Activated CD4-positive, alpha-beta T cell treated with anti-CD3 and anti-CD28 coated beads, Interleukin-2, amount 10 ng/mL, durations not matched to agents 24 days and 14 days (primary cell): ENCODE measurements around the gene ABCA8. TPM values are rescaled to one million over a fixed set of nuclear protein-coding genes. Genes with fewer than 3 reads are reported as not detected.
"Not testable (repeated sequence)": the region's sequence is repeated elsewhere in the genome, so short reads cannot be mapped to it uniquely, and the experiment has no call there.

ENCODE experiments used
- DNase-seq: peaks from one replicate; pipeline ENCODE4 v3.0.0; 2022
- H3K27ac Mint-ChIP-seq: one replicate; pipeline ENCODE4 v1.8.0; 2022; ENCODE audit warnings: mild to moderate bottlenecking, mixed read lengths
- H3K27me3 Mint-ChIP-seq: one replicate; pipeline ENCODE4 v1.8.0; 2022; ENCODE audit warnings: mixed read lengths
- H3K36me3 Mint-ChIP-seq: one replicate; pipeline ENCODE4 v1.8.0; 2022; ENCODE audit warnings: low read depth, mild to moderate bottlenecking, mixed read lengths
- H3K4me1 Mint-ChIP-seq: one replicate; pipeline ENCODE4 v1.8.0; 2021; ENCODE audit warnings: mixed read lengths
- H3K4me3 Mint-ChIP-seq: one replicate; pipeline ENCODE4 v1.8.0; 2022; ENCODE audit warnings: mild to moderate bottlenecking, moderate library complexity, mixed read lengths
- H3K9me3 Mint-ChIP-seq: one replicate; pipeline ENCODE4 v1.8.0; 2021; ENCODE audit warnings: mixed read lengths
- intact Hi-C: fragments of 100-400 bp; cut with micrococcal nuclease; formaldehyde crosslinking; loops from one replicate; pipeline ENCODE4 v1.15.1; 2023
- total RNA-seq: library from RNA; stranded (reverse); gene quantifications from 2 replicates; pipeline ENCODE4 v1.2.3, GENCODE V29; 2022

Gene ABCA8
- total RNA-seq, 1 donor from 2014 or later, result not detected

DNA sequence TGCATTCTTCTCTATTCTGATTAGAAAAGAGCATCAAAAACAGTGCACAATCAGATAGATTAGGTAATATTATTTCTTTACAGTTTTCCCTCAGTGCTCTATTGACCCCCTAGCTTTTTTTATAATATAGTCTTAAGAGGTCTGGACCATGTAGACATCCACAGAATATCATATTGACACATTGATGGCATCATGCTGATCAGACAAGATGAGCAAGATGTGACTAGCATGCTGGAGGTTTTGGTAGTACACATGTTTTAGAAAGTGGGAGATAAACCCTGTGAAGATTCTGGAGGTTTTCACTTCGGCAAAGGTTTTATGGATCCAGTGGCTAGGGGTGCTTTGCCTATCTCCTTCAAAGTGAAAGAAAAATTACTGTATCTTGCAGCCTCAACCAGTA, 2.8 kb upstream of the ABCA8 start:
- no peaks in the 10 kb centered on the region for H3K27me3 Mint-ChIP-seq
- H3K27ac Mint-ChIP-seq, result no peak overlapping the region
- intact Hi-C loops, result no loop called here
- no peak for DNase-seq
- no peaks in the 10 kb centered on the region for H3K36me3 Mint-ChIP-seq
- no peak overlapping the region for H3K4me3 Mint-ChIP-seq
- H3K4me1 Mint-ChIP-seq, result no peaks in the 10 kb centered on the region
- peaks cover 3% of the 10 kb centered on the region for H3K9me3 Mint-ChIP-seq

DNA sequence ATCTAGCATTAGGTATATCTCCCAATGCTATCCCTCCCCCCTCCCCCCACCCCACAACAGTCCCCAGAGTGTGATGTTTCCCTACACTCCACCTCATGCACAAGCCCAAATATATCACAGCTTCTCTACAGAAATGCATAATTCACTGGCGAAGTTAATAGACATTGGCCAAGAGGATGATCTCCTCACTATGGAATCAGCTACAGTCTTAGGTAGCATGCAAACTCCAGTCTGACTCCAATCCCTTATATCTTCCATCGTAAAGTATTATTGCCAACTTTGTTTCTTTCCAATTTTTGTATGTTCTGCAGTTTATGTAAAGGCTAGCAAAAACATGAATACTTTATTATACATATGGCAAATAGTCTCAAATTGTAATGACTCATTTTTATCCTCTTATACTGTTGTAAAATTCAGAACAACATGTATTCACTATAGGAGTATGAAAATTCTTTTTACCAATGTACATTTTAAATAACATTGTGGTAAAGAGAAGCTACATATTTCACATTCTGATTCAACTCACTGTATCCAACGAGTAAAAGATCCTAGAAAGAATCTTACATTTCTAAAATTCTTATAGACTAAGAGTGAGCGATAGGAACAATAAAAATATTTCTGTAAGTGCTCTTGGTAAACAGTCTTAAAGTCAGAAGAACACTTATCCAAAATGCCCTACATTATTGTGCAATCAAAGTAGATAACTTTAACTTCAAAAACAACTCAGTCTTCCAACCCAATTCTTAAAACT, 871 bp downstream of the ABCA8 start:
- no peaks in the 10 kb centered on the region for H3K27me3 Mint-ChIP-seq
- H3K36me3 Mint-ChIP-seq, result no peaks in the 10 kb centered on the region
- intact Hi-C loops, result no loop called here
- H3K4me1 Mint-ChIP-seq, result no peaks in the 10 kb centered on the region
- DNase-seq, result no peak
- H3K27ac Mint-ChIP-seq, result no peak overlapping the region
- H3K9me3 Mint-ChIP-seq, result peaks cover 3% of the 10 kb centered on the region
- H3K4me3 Mint-ChIP-seq, result no peak overlapping the region

DNA sequence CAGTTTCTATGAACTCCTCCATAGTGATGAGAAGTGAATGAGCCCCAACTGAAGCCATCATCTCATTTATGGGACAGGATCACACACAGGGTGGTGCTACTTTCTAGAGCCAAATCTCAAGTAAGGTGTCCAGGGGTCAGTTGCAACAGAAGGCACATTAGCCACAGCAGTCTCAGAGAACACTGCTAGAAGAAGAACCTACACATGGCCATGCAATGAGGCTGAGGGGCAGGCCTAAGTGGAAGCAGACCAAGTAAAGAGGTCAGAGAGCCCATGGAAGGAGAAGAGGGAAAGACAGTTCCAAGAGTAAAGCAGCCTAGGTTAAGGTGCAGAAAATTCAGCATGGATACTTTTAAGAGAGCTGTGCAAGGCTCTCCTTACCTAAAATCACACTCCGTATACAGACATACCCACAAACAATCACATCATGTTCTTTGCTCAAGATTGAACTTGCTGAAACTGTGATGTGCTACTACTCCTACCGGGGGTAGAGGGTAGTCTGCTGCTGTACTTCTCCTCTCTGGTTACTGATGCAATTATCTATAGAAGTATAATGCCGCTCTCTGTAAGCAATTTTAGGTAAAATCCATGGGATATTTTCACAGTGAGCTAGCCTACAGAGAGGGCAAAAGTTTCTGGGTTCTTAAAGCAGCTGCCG, 1.7 kb downstream of the ABCA8 start:
- Mint-ChIP-seq H3K4me1 (no peaks in the 10 kb centered on the region), H3K27me3 (no peaks in the 10 kb centered on the region), H3K36me3 (no peaks in the 10 kb centered on the region), H3K27ac (no peak overlapping the region), H3K9me3 (no peaks in the 10 kb centered on the region), H3K4me3 (no peak overlapping the region)
- intact Hi-C loops, result no loop called here
- DNase-seq, result no peak

DNA sequence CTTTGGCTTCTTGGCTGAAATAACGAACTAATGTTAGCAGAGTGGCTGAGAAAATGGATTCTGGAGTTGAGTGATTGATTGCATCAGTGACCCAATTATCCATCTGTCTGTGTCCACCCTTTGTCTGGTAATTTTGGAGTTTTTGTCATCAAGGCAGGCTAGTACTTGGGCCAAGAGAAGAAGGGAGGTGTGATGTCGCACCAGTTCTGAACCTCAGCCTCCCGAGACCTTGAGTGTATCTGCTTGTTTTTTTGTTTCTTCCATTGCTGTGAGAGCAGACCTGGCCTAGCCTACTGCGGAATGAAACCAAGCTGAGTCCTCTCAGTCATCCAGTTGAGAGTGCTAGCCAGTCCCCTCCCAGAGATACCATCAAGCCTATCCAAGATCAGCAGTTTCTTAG, 4.5 kb downstream of the ABCA8 start:
- Mint-ChIP-seq H3K27me3 (no peaks in the 10 kb centered on the region), H3K27ac (no peak overlapping the region), H3K4me3 (no peak overlapping the region), H3K4me1 (no peaks in the 10 kb centered on the region), H3K36me3 (no peaks in the 10 kb centered on the region), H3K9me3 (no peaks in the 10 kb centered on the region)
- intact Hi-C loops, result no loop called here
- DNase-seq, result no peak

DNA sequence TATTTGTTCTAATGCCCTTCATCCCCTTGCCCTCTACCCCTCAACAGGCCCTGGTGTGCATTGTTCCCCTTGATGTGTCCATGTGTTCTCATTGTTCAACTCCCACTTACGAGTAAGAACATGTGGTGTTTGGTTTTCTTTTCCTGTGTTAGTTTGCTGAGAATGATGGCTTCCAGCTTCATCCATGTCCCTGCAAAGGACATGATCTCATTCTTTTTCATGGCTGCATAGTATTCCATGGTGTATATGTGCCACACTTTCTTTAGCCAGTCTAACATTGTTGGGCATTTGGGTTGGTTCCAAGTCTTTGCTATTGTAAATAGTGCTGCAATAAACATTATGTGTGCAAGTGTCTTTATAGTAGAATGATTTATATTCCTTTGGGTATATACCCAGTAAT, 7.3 kb downstream of the ABCA8 start:
- DNase-seq, intact Hi-C loops, H3K9me3 Mint-ChIP-seq, H3K36me3 Mint-ChIP-seq, H3K27me3 Mint-ChIP-seq, H3K4me1 Mint-ChIP-seq, H3K4me3 Mint-ChIP-seq, H3K27ac Mint-ChIP-seq: not testable (repeated sequence)

DNA sequence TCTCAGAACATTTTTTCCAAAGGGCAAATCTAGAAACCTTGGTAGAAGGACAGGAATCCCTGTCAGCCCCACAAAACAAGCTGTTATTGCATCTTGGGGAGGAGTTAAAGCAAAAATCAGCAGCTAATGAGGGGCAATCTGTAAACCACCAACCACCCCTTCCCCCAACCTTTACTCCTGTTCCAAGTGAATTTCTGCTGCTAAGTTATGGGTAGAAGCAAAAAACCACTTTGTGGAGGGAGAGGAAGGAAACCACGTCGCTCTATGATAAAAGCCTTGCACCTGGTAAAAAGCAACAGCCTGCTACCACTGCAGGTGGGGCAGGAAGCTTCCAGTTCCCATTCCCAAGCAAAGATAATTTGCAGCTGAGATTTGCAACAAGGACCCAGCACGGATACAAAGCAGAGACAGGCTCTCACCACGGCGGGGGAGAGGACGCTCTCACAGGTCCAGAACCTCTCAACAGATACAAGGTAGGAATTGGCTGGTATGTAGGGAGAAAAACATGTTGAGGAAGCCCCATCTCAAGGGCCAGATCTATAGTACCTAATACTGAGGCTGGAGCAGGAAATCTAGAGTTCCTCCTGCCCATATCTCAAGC, 10.7 kb downstream of the ABCA8 start:
- H3K9me3 Mint-ChIP-seq, result no peaks in the 10 kb centered on the region
- H3K4me3 Mint-ChIP-seq, result no peak overlapping the region
- H3K4me1 Mint-ChIP-seq, result no peaks in the 10 kb centered on the region
- H3K36me3 Mint-ChIP-seq, result no peaks in the 10 kb centered on the region
- H3K27ac Mint-ChIP-seq, result no peak overlapping the region
- intact Hi-C loops, result no loop called here
- no peak for DNase-seq
- no peaks in the 10 kb centered on the region for H3K27me3 Mint-ChIP-seq

DNA sequence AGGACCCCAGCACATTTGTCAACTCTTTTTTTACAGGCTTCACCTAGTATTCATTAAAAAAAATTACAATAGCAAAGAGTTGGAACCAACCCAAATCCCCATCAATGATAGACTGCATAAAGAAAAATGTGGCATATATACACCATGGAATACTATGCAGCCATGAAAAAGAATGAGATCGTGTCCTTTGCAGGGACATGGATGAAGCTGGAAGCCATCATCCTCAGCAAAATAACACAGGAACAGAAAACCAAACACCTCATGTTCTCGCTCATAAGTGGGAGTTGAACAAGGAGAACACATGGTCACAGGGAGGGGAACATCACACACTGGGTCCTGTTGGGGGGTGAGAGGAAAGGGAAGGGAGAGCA, 11.4 kb downstream of the ABCA8 start:
- DNase-seq, H3K4me1 Mint-ChIP-seq, H3K9me3 Mint-ChIP-seq, H3K4me3 Mint-ChIP-seq, H3K27me3 Mint-ChIP-seq, H3K27ac Mint-ChIP-seq, intact Hi-C loops, H3K36me3 Mint-ChIP-seq: not testable (repeated sequence)

DNA sequence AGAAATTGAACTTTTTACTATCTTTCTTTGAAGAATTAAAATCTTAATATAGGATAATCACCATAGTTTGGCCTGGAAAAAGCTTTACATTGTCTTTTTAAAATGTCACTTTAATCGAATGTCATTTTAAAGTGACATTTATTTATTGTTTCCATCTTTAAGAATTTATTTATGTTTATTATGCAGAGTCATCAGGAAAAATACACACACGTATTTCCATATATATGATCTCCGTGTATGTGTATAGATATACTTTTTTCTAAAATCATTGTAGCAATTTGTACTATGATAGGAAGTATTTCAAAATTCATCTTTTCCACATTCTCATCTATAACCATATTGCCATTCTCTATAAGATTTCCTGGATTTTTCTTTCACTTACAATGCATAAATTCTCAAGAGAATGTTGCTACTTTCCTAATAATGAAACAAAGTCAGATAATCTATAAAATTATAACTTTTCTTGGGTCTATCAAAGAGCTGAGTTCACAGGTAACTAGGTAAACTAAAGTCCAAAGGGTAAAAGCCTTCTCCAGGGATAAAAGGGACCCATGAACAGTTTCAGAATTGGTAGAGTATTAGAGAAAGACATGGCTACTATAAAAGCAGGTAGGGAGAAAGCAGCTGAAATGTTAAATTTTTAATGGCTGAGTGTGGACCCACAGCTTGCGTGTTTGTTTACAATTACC, 11.9 kb downstream of the ABCA8 start:
- Mint-ChIP-seq H3K9me3 (no peaks in the 10 kb centered on the region), H3K4me1 (no peaks in the 10 kb centered on the region), H3K36me3 (no peaks in the 10 kb centered on the region), H3K4me3 (no peak overlapping the region), H3K27ac (no peak overlapping the region), H3K27me3 (no peaks in the 10 kb centered on the region)
- DNase-seq, result no peak
- intact Hi-C loops, result no loop called here

DNA sequence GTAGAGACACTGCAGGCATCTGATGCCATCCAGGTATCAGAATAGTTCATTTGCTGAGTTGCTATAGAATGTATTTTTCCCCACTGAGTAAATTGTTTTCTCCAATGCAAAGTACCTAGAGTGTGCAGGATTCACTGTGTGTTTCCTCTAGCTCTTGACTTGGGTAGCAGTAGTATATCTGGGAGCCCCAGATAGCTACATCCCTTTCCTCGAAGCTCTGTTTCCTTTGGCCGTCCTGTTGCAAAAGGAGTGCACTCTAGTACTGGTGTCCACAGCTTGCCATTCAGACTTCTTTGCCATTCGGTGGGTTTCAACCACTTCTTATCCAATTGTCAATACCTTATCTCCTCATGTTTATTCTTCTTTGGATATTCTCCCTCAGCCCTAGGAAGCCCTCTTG, 12.8 kb downstream of the ABCA8 start:
- H3K4me1 Mint-ChIP-seq, result no peaks in the 10 kb centered on the region
- intact Hi-C loops, result no loop called here

DNA sequence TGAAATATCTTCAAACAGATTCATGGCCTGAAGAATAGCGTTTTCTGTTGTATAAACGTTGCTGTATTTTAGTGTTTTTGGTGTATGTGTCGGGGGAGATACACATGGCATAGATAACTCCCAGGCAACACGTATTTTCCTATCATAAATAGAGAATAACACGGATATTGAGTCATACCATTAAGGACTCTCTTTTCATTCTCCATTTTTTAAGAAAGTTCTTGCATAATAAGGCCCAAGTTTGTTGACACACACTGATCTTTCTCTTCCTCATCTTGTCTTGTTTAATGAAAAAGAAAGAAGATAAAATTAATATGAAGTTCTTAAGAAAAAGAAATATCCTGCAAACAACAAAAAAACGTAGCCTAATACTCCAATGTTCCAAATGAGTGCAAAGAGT, 13.4 kb downstream of the ABCA8 start:
- Mint-ChIP-seq H3K27me3 (no peaks in the 10 kb centered on the region), H3K9me3 (no peaks in the 10 kb centered on the region), H3K4me1 (no peaks in the 10 kb centered on the region), H3K4me3 (no peak overlapping the region), H3K27ac (no peak overlapping the region), H3K36me3 (no peaks in the 10 kb centered on the region)
- intact Hi-C loops, result no loop called here
- DNase-seq, result no peak

More for the DNA sequence above, 12.8 kb downstream of the ABCA8 start:
- H3K9me3 Mint-ChIP-seq, result no peaks in the 10 kb centered on the region
- H3K36me3 Mint-ChIP-seq, result no peaks in the 10 kb centered on the region
- H3K27ac Mint-ChIP-seq, result no peak overlapping the region
- no peaks in the 10 kb centered on the region for H3K27me3 Mint-ChIP-seq
- H3K4me3 Mint-ChIP-seq, result no peak overlapping the region
- DNase-seq, result no peak

DNA sequence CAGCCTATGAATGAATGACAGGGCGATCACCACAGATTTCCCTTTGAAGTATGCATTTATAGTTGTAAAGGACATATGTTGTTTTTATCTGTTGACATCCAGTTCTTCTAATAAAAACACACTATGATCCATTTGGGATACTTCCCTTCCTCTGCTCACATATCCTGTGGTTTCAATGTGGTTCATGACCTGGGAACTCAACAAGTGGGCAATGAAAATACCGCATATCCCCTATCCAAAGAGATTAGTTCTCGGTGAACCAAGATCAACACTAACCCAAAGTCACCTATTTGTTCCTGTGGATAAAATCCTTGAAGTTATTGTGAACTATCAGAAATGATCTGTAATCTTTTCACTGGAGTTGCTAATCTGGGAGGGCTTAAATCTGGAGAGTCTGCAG, 16.0 kb downstream of the ABCA8 start:
- Mint-ChIP-seq H3K27ac (no peak overlapping the region), H3K27me3 (no peaks in the 10 kb centered on the region), H3K4me3 (no peak overlapping the region), H3K9me3 (no peaks in the 10 kb centered on the region), H3K36me3 (no peaks in the 10 kb centered on the region), H3K4me1 (no peaks in the 10 kb centered on the region)
- no peak for DNase-seq
- intact Hi-C loops, result no loop called here

DNA sequence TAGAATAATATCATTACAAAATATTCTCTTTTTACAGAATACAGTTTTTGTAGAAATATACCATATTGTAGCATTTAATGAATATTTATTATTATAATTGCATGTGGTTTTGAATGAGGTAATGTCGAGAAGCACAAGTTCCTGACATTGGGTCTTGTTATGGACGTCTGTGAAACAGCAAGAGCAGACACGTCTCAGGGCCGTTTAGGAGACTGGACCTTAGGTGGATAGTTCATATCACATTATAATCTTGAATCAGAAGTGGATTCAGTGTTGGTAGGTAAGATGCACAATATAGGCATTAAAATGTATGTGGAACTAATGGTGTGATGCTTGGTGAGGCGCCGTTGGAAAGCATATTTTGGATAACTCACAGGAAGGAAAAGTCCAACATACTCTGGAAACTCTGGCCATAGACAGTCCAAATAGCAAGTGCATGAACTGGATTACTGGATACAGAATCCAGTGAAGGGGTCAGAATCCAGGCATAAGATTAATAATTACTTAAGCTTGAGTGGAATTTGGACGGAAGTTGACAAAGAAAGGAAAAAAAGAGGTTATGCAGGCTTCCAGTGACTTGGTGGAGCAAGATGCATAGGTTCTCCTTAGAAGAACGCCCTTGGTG, 17.2 kb downstream of the ABCA8 start:
- Mint-ChIP-seq H3K4me3 (no peak overlapping the region), H3K36me3 (no peaks in the 10 kb centered on the region), H3K9me3 (no peaks in the 10 kb centered on the region), H3K4me1 (no peaks in the 10 kb centered on the region), H3K27ac (no peak overlapping the region), H3K27me3 (no peaks in the 10 kb centered on the region)
- intact Hi-C loops, result no loop called here
- DNase-seq, result no peak

DNA sequence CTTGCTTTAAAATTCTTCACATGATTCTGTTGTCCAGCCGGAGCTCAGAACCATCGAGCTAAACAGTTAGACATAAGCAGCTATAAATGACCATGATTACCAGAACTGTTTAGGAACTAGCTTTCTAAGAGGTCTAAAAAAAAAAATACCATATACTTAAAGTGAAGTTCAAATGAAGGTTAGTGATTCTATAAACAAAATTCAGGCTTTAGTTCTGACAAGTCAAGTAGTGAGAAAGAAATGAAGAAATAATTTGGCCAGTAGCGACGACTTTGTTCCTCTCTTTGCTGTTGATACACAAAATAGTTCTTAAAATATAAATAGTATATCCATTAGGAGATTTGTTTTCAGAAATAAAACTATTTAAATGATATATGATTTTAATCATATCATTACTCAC, 27.7 kb downstream of the ABCA8 start:
- H3K36me3 Mint-ChIP-seq, result no peaks in the 10 kb centered on the region
- no peaks in the 10 kb centered on the region for H3K27me3 Mint-ChIP-seq
- H3K4me3 Mint-ChIP-seq, result no peak overlapping the region
- H3K9me3 Mint-ChIP-seq, result no peaks in the 10 kb centered on the region
- no peak overlapping the region for H3K27ac Mint-ChIP-seq
- intact Hi-C loops, result no loop called here
- no peaks in the 10 kb centered on the region for H3K4me1 Mint-ChIP-seq
- no peak for DNase-seq
